ENCODE data around the gene CLMP. TPM values are rescaled to one million over a fixed set of nuclear protein-coding genes. Genes with fewer than 3 reads are reported as not detected.
A peak's percentile ranks its signal among the peaks of the same experiment; 100 is the strongest.

CLMP gene
- total RNA-seq, 1 experiment from 2014 or later = 3.2 TPM

GRCh38 chr11:123056835-123057491 lies 138.1 kb downstream of the CLMP start:
- no peaks in the 10 kb centered on the region for H3K9me2 ChIP-seq (ENCODE audit: insufficient read depth)
- no peak overlapping the region for H3K4me2 ChIP-seq (ENCODE audit: low read length)
- H3K9ac ChIP-seq (ENCODE audit: low read length) = no peak overlapping the region
- peaks cover 59% of the 10 kb centered on the region; the same call in 1 of the 2 replicates for H4K20me1 ChIP-seq (ENCODE audit: insufficient read depth)
- H3K27ac ChIP-seq (ENCODE audit: low read depth, low read length) = no peak overlapping the region
- TF ChIP-seq ATF3 (IDR thresholded peaks at IDR 0.05) = no peak
- peak; percentile 46 for TF ChIP-seq POLR2AphosphoS5 (IDR thresholded peaks at IDR 0.05; ENCODE audit: low read depth, low read length)
- DNase-seq (ENCODE audit: low read depth, low spot score) = no peak
- no peak for ATAC-seq
- H3K36me3 ChIP-seq (ENCODE audit: control insufficient read depth in 1 of 2, insufficient read depth in 2 of 2, low read length in 2 of 2) = peaks cover 34 to 66% of the 10 kb centered on the region in 2 experiments
- H3K9me3 ChIP-seq (ENCODE audit: control insufficient read depth in 1 of 2, insufficient read depth in 1 of 2, low read depth in 1 of 2, low read length in 2 of 2) = no peaks in the 10 kb centered on the region
- ChIA-PET RAD21 (ENCODE audit: low non-redundant PET in 1 of 2, low total read pairs in 2 of 2, uncharacterized antibody in 2 of 2, unreplicated experiment in 2 of 2) (no interaction called here), POLR2A (interaction anchor here (1.5 kb wide), 3 partner anchors 9 to 32 kb away, joined by 4 to 7 read pairs (median 5); no protein-coding TSS in a partner anchor), CTCF (interaction anchor here (1.2 to 1.9 kb wide), 3 partner anchors 34 to 193 kb away, joined by 4 to 7 read pairs (median 5); no protein-coding TSS in a partner anchor)
- H2AFZ ChIP-seq (ENCODE audit: low read depth, low read length, poor library complexity, severe bottlenecking) = no peak overlapping the region
- H3K27me3 ChIP-seq (ENCODE audit: insufficient read depth, low read length) = no peaks in the 10 kb centered on the region
- BruUV-seq (replicated peaks) = no TSS peak
- intact Hi-C loops (cut with micrococcal nuclease) = loop anchor here (10.0 kb wide), 1 partner anchor 142 kb away; no protein-coding TSS in a partner anchor
- peaks cover 51% of the 10 kb centered on the region for H3K79me2 ChIP-seq (ENCODE audit: insufficient read depth, low read length)
- H3K4me3 ChIP-seq (replicated peaks in 1 of 2; ENCODE audit: low read depth in 1 of 2, low read length in 2 of 2) = no peak overlapping the region
- peaks cover 0 to 16% of the 10 kb centered on the region in 2 experiments; a peak in 2 of 4 replicates for H3K4me1 ChIP-seq (ENCODE audit: control insufficient read depth in 1 of 2, insufficient read depth in 2 of 2, low read length in 2 of 2)

GRCh38 chr11:123055191-123055901 lies 139.7 kb downstream of the CLMP start:
- Histone ChIP-seq H3K9ac (ENCODE audit: low read length) (no peak overlapping the region), H4K20me1 (ENCODE audit: insufficient read depth) (peaks cover 49% of the 10 kb centered on the region; the same call in 1 of the 2 replicates), H2AFZ (ENCODE audit: low read depth, low read length, poor library complexity, severe bottlenecking) (no peak overlapping the region), H3K4me3 (replicated peaks in 1 of 2; ENCODE audit: low read depth in 1 of 2, low read length in 2 of 2) (no peak overlapping the region), H3K27me3 (ENCODE audit: insufficient read depth, low read length) (no peaks in the 10 kb centered on the region), H3K9me3 (ENCODE audit: control insufficient read depth in 1 of 2, insufficient read depth in 1 of 2, low read depth in 1 of 2, low read length in 2 of 2) (no peaks in the 10 kb centered on the region), H3K79me2 (ENCODE audit: insufficient read depth, low read length) (peaks cover 35% of the 10 kb centered on the region), H3K4me2 (ENCODE audit: low read length) (no peak overlapping the region), H3K36me3 (ENCODE audit: control insufficient read depth in 1 of 2, insufficient read depth in 2 of 2, low read length in 2 of 2) (peaks cover 28 to 51% of the 10 kb centered on the region in 2 experiments), H3K27ac (ENCODE audit: low read depth, low read length) (no peak overlapping the region), H3K9me2 (ENCODE audit: insufficient read depth) (no peaks in the 10 kb centered on the region), H3K4me1 (ENCODE audit: control insufficient read depth in 1 of 2, insufficient read depth in 2 of 2, low read length in 2 of 2) (peaks cover 0 to 9% of the 10 kb centered on the region in 2 experiments; a peak in 2 of 4 replicates)
- BruUV-seq (replicated peaks) = no TSS peak
- CTCF ChIA-PET = interaction anchor here (1.3 to 3.9 kb wide), 10 partner anchors 33 to 475 kb away, joined by 4 to 61 read pairs (median 8); no protein-coding TSS in a partner anchor
- POLR2A ChIA-PET = interaction anchor here (0.9 to 1.5 kb wide), 5 partner anchors 9 to 189 kb away, joined by 3 to 5 read pairs (median 3); no protein-coding TSS in a partner anchor
- no peak for TF ChIP-seq ZFX (IDR thresholded peaks at IDR 0.05)
- TF ChIP-seq EZH2 (IDR thresholded peaks at IDR 0.05) = no peak
- peak; percentile 11; the same call in 1 of the 2 replicates for TF ChIP-seq JUND (IDR thresholded peaks at IDR 0.05)
- TF ChIP-seq POLR2A (IDR thresholded peaks at IDR 0.05; ENCODE audit: borderline replicate concordance, extremely low read depth, insufficient read depth, insufficient read length) = peak; percentile 44
- TF ChIP-seq REST (IDR thresholded peaks at IDR 0.05; ENCODE audit: low read depth) = no peak
- TF ChIP-seq POLR2AphosphoS5 (IDR thresholded peaks at IDR 0.05; ENCODE audit: low read depth, low read length) = peak; percentile 17; the same call in 1 of the 2 replicates
- TF ChIP-seq SRF (IDR thresholded peaks at IDR 0.05; ENCODE audit: low read depth) = no peak
- no peak for DNase-seq (ENCODE audit: low read depth, low spot score)
- intact Hi-C loops (cut with micrococcal nuclease) = loop anchor here (2.0 to 10.0 kb wide), 2 partner anchors 141 to 259 kb away; no protein-coding TSS in a partner anchor
- RAD21 ChIA-PET (ENCODE audit: low non-redundant PET in 1 of 2, low total read pairs in 2 of 2, uncharacterized antibody in 2 of 2, unreplicated experiment in 2 of 2) = interaction anchor here in 1 of 2 experiments (1.4 kb wide), 1 partner anchor 192 kb away, joined by 4 read pairs; no protein-coding TSS in a partner anchor
- ATAC-seq = peak; percentile 18

All from HCT116 (cell line).